Mucosa of descending colon (tissue), 3 donors: ENCODE measurements around the gene ALAD. TPM values are rescaled to one million over a fixed set of nuclear protein-coding genes. Genes with fewer than 3 reads are reported as not detected.
"Not testable (repeated sequence)": the region's sequence is repeated elsewhere in the genome, so short reads cannot be mapped to it uniquely, and the experiment has no call there.

ENCODE experiments used
- ATAC-seq: fragments of 200-7000 bp; cut with Tn5 transposase; one replicate; pipeline ENCODE4 v1.9.1; 2020; ENCODE audit warnings: mild to moderate bottlenecking, moderate library complexity
- DNase-seq, 3 donors: peaks; one replicate each; pipeline ENCODE4 v3.0.0-alpha.2; 2020
- H3K36me3 ChIP-seq: fragments of 200-600 bp; one replicate; pipeline ENCODE4 v1.8.0; 2021; ENCODE audit warnings: low read depth, mild to moderate bottlenecking
- H3K4me1 ChIP-seq: fragments of 200-600 bp; one replicate; pipeline ENCODE4 v1.8.0; 2021; ENCODE audit warnings: low read depth, mild to moderate bottlenecking
- H3K4me3 ChIP-seq: fragments of 200-600 bp; one replicate; pipeline ENCODE4 v1.8.0; 2021; ENCODE audit warnings: mild to moderate bottlenecking
- H3K9me3 ChIP-seq: fragments of 200-600 bp; one replicate; pipeline ENCODE4 v1.8.0; 2021; ENCODE audit warnings: mild to moderate bottlenecking
- intact Hi-C, 2 donors: fragments of 100-400 bp; cut with DNase I in 1 of 2; cut with micrococcal nuclease in 1 of 2; formaldehyde crosslinking; loops; one replicate each; pipeline versions ENCODE4 v1.11.0 to v1.11.1; 2022; cut with DNase I, micrococcal nuclease
- total RNA-seq, 3 donors: library from RNA; stranded (reverse); fragmentation: NEBNext Ultra II Directional in 2 of 3; extraction: Animal tissue kit (Norgen Biotek cat#: 25700) in 2 of 3; gene quantifications; one replicate each; pipeline versions ENCODE4 v1.2.1 to v1.2.4, GENCODE V29; 2021 to 2023
- TF ChIP-seq, protein P1 (sequence below): fragments of 200-600 bp; IDR thresholded peaks from one replicate; pipeline ENCODE4 v1.8.0; 2022; ENCODE audit warnings: antibody characterized with exemption, mild to moderate bottlenecking
- donor health status: DM: no; HTN: no; CAD: no; lungs with moderate emphysema.
- donor health status: DM: no; HTN: no; CAD: no.
- donor health status: DM: no; HTN: yes; CAD: no.

The ALAD gene
- total RNA-seq, 3 donors from 2014 or later: 51.2 to 82.4 (median 56.3) TPM

DNA sequence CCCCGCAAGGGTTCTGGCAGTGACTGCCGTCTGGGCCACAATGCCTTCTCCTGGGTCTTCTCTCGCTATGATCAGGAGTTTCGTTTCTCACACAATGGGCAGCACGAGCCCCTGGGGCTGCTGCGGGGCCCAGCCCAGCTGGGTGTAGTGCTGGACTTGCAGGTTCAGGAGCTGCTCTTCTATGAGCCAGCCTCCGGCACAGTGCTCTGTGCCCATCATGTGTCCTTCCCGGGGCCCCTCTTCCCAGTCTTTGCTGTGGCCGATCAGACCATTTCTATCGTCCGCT, 31.3 kb downstream of the ALAD start:
- H3K9me3 ChIP-seq: no peaks in the 10 kb centered on the region
- TF ChIP-seq, protein P1, sequence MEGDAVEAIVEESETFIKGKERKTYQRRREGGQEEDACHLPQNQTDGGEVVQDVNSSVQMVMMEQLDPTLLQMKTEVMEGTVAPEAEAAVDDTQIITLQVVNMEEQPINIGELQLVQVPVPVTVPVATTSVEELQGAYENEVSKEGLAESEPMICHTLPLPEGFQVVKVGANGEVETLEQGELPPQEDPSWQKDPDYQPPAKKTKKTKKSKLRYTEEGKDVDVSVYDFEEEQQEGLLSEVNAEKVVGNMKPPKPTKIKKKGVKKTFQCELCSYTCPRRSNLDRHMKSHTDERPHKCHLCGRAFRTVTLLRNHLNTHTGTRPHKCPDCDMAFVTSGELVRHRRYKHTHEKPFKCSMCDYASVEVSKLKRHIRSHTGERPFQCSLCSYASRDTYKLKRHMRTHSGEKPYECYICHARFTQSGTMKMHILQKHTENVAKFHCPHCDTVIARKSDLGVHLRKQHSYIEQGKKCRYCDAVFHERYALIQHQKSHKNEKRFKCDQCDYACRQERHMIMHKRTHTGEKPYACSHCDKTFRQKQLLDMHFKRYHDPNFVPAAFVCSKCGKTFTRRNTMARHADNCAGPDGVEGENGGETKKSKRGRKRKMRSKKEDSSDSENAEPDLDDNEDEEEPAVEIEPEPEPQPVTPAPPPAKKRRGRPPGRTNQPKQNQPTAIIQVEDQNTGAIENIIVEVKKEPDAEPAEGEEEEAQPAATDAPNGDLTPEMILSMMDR: no peak
- peaks cover 4% of the 10 kb centered on the region for H3K4me1 ChIP-seq
- peaks cover 8% of the 10 kb centered on the region for H3K36me3 ChIP-seq
- intact Hi-C loops: no loop called here
- H3K4me3 ChIP-seq: no peak overlapping the region
- DNase-seq (no peak), ATAC-seq (no peak)

DNA sequence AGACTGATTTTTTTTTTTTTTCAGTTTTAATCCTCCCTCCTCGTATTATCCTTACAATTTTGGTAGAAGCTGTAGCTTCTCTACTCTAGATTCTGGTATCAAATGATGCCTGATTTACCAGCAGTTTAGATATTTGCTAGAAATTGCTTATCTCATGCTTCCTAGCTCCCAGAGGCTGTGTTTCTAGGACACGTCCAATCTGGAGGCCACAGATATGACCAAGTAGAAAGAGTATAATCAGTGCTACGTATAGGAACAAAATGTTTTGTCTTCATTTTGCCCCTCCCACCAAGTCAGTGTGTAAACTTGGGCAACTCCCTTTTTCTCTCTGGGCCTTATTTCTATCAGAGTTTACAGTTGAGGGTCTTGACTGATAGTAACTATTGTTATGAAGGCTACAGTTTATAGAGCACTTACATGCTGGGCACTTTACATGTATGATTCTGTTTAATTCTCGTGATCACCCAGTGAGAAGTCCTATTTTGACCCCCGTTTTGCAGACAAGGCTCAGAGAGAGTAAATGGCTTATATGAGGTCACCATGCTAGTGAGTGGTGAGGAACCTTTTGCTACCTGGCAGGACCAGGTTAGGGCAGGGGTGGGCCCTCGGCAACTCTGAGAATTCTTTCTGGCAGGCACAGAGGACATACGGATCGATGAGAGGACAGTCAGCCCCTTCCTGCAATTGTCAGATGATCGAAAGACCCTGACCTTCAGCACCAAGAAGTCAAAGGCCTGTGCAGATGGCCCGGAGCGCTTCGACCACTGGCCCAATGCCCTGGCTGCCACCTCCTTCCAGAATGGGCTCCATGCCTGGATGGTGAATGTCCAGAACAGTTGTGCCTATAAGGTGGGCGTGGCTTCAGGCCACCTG, 31.9 kb downstream of the ALAD start:
- no peaks in the 10 kb centered on the region for H3K9me3 ChIP-seq
- no peak overlapping the region for H3K4me3 ChIP-seq
- H3K36me3 ChIP-seq: peaks cover 3% of the 10 kb centered on the region
- TF ChIP-seq, protein P1: no peak
- peaks cover 4% of the 10 kb centered on the region for H3K4me1 ChIP-seq
- intact Hi-C loops: no loop called here
- no peak for ATAC-seq
- no peak for DNase-seq

DNA sequence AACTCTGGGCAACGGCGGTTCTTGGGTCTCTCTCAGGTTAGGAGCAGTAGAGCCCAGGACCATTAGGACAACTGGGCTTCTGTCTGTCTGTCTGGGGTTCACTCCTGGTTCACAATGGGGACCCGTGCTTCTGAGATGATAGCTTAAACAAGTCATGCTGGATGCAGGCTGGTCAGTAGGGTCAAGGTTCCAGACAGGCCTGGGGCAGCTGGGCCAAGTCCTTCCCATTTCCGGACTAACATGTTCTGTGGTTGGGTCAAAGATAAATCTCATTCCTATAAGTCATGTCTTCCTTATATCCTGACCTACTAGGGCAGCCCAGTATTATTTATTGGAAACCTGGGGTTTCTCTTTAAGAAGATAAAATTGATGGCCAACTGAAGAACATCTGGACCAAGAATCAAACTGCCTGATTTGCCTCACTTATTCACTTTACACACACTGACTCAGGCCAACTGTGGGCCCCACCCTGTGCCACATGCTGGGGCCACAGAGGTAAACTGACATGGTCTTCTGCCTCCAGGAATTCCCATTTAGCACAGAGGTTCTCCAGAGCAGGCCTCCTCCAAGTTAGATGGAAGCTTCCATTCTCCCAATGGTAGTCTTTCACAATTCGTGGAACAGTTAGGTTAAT, 32.6 kb downstream of the ALAD start:
- DNase-seq (no peak), ATAC-seq (no peak)
- TF ChIP-seq, protein P1: no peak
- intact Hi-C loops: no loop called here
- Histone ChIP-seq H3K4me3 (no peak overlapping the region), H3K9me3 (no peaks in the 10 kb centered on the region), H3K36me3 (no peaks in the 10 kb centered on the region), H3K4me1 (no peaks in the 10 kb centered on the region)

DNA sequence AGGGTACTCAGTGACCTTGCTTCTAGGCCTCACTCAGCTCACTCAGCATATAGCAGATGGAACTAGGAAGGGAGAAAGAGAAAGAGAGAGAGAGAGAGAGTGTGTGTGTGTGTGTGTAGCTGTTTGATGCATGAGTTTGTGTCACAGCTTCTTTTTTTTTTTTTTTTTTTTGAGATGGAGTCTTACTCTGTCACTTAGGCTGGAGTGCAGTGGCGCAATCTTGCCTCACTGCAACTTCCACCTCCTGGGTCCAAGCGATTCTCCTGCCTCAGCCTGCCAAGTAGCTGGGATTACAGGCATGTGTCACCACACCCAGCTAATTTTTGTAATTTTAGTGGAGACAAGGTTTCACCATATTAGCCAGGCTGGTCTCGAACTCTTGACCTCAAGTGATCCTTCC, 35.4 kb downstream of the ALAD start:
- intact Hi-C loops, ATAC-seq: not testable (repeated sequence)

DNA sequence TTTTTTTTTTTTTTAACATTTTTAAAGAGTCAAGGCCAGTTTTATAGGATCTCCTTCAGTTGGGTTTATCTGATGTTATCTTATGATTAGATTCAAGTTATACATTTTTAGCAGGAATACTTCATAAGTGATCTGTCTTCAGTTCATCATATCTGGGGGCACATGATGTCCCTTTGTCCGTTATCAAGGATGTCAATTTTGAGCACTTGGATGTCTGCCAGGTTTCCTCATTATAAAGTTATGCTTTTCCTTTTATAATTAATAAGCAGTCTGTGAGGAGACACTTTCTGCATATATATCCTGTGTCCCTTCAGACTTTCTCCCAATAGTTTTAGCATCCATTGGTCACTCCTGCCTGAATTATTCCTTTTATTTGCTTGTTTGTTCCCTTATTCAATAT, 36.1 kb downstream of the ALAD start:
- no peaks in the 10 kb centered on the region for H3K4me1 ChIP-seq
- TF ChIP-seq, protein P1: no peak
- DNase-seq (no peak), ATAC-seq (no peak)
- intact Hi-C loops: no loop called here
- no peak overlapping the region for H3K4me3 ChIP-seq
- H3K9me3 ChIP-seq: no peaks in the 10 kb centered on the region
- no peaks in the 10 kb centered on the region for H3K36me3 ChIP-seq

More for the DNA sequence above, 35.4 kb downstream of the ALAD start:
- H3K9me3 ChIP-seq, H3K4me1 ChIP-seq, DNase-seq, H3K4me3 ChIP-seq, H3K36me3 ChIP-seq: not testable (repeated sequence)

DNA sequence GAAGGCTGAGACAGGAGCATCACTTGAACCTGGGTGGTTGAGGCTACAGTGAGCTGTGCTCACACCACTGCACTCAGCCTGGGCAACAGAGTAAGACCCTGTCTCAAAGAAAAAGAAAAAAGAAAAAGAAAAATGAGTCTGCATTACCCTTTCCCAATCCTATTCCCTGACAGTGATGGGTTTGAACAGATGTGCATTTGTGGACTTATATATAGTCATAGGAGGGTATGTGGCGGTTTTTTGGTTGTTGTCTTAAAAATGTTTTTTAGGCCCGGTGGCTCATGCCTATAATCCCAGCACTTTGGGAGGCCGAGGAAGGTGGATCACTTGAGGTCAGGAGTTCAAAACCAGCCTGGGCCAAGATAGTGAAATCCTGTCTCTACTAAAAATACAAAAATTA, 37.7 kb downstream of the ALAD start:
- H3K4me3 ChIP-seq: no peak overlapping the region
- no peaks in the 10 kb centered on the region for H3K36me3 ChIP-seq
- H3K4me1 ChIP-seq: no peaks in the 10 kb centered on the region
- TF ChIP-seq, protein P1: no peak
- intact Hi-C loops: no loop called here
- DNase-seq (no peak), ATAC-seq (no peak)
- H3K9me3 ChIP-seq: no peaks in the 10 kb centered on the region
